PC-9 (cell line): ENCODE data around the gene CTNNA1. TPM values are rescaled to one million over a fixed set of nuclear protein-coding genes. Genes with fewer than 3 reads are reported as not detected.

ENCODE experiments used
- BruUV-seq: library from RNA; stranded (reverse); fragments of 400-500 nt; replicated peaks from 2 replicates; lab custom pipeline; 2021; lab: Mats Ljungman, UMichigan
- CTCF ChIA-PET: fragments of 300-600 bp; sonication (Branson Sonifier 250); formaldehyde crosslinking; loops from one replicate; lab custom pipeline; 2022; ENCODE audit warnings: antibody characterized with exemption; lab: Charles Lee
- POLR2A ChIA-PET: fragments of 300-600 bp; sonication (Branson Sonifier 250); formaldehyde crosslinking; loops from one replicate; lab custom pipeline; 2022; ENCODE audit warnings: antibody characterized with exemption; ENCODE audit not compliant: unreplicated experiment; lab: Charles Lee
- DNase-seq, 2 experiments: peaks; one replicate each; pipeline versions ENCODE4 v3.0.0 to v3.0.0-alpha.2; 2015 to 2022; ENCODE audit warnings: mixed read lengths in 1 of 2
- H2AFZ ChIP-seq: fragments of 200-600 bp; sonication (generic); 2 replicates; pipeline ENCODE4 v1.8.1; 2017; ENCODE audit warnings: antibody characterized with exemption
- H3F3A ChIP-seq: fragments of 200-600 bp; sonication (generic); 2 replicates; pipeline ENCODE4 v1.8.1; 2017; ENCODE audit warnings: antibody characterized with exemption, mild to moderate bottlenecking, low read depth; ENCODE audit not compliant: insufficient read depth
- H3K27ac ChIP-seq: fragments of 200-600 bp; sonication (generic); 2 replicates; pipeline ENCODE4 v1.6.1; 2016; ENCODE audit warnings: mixed run types
- H3K27me3 ChIP-seq: fragments of 200-600 bp; sonication (generic); 2 replicates; pipeline ENCODE4 v1.6.1; 2016; ENCODE audit warnings: low read depth, mixed run types; ENCODE audit not compliant: insufficient read depth
- H3K36me3 ChIP-seq: fragments of 200-600 bp; sonication (generic); 2 replicates; pipeline ENCODE4 v1.6.1; 2016; ENCODE audit warnings: low read depth, mixed run types
- H3K4me1 ChIP-seq: fragments of 200-600 bp; sonication (generic); replicated peaks from 2 replicates; pipeline ENCODE4 v1.6.1; 2016; ENCODE audit warnings: mixed run types; ENCODE audit not compliant: insufficient read depth
- H3K4me2 ChIP-seq: fragments of 200-600 bp; sonication (generic); 2 replicates; pipeline ENCODE4 v1.6.1; 2017; ENCODE audit warnings: mixed run types
- H3K4me3 ChIP-seq: fragments of 200-600 bp; sonication (generic); 2 replicates; pipeline ENCODE4 v1.6.1; 2016; ENCODE audit warnings: mixed run types
- H3K79me2 ChIP-seq: fragments of 200-600 bp; sonication (generic); 2 replicates; pipeline ENCODE4 v1.6.1; 2017; ENCODE audit warnings: low read depth, mixed run types
- H3K9me2 ChIP-seq: fragments of 200-600 bp; sonication (generic); 2 replicates; pipeline ENCODE4 v1.8.1; 2017; ENCODE audit warnings: mild to moderate bottlenecking; ENCODE audit not compliant: insufficient read depth
- H3K9me3 ChIP-seq: fragments of 200-600 bp; sonication (generic); 2 replicates; pipeline ENCODE4 v1.8.1; 2016; ENCODE audit warnings: low read depth; ENCODE audit not compliant: insufficient read depth
- H4K20me1 ChIP-seq: fragments of 200-600 bp; sonication (generic); 2 replicates; pipeline ENCODE4 v1.8.1; 2017; ENCODE audit not compliant: insufficient read depth
- EZH2 ChIP-seq: fragments of 200-600 bp; sonication (generic); IDR thresholded peaks from 2 replicates; pipeline ENCODE4 v1.8.0; 2017; ENCODE audit warnings: antibody characterized with exemption, low read depth
- intact Hi-C: fragments of 100-400 bp; cut with micrococcal nuclease; formaldehyde crosslinking; loops from one replicate; pipeline ENCODE4 v1.10.0; 2022; ENCODE audit not compliant: unreplicated experiment
- total RNA-seq: library from RNA; stranded (reverse); gene quantifications from 2 replicates; pipeline ENCODE4 v1.2.3, GENCODE V29; 2021
- TF ChIP-seq, protein P1 (sequence below): fragments of 200-600 bp; sonication (generic); conservative IDR thresholded peaks from 2 replicates; pipeline ENCODE4 v1.6.1; 2017; ENCODE audit warnings: mixed run types, antibody characterized with exemption, mild to moderate bottlenecking, moderate library complexity

The CTNNA1 gene
- total RNA-seq, 1 experiment from 2014 or later, result 91.7 TPM

DNA sequence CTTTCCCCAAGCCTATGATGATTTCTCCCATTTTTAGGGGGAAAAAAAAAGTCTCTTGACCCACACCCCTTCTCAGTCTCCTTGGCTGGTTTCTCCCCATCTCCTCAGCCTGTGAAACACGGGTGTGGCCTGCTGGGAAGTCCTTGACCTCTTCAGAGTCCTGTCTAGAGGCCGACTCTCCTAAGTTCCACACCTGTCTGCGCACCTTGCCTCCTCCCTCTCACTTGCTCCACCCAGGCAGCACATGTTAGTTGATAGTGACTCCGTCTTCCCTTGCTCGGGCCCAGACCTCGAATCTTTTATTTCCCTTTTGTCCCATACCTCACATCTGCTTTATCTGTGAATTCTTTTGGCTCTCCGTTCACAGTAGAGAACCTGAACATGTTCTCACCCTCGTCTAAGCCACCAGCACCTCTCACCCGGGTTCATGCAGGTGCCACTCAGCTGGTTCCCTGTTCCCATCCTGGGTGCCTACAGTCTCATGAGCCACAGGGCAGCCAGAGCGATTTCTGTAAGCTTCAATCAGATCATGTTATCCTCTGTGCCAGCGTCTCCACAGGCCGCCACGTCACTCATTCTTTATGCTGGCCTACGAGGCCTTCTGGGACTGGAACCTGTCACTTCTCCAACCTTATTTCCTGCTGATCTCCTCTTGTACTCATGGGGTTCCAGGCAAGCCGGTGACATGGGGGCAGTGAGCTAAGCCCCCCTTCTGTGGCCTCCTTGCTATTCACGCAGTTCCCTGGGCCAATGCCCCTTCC, 173.6 kb downstream of the CTNNA1 start:
- no TSS peak for BruUV-seq
- no peak for DNase-seq
- Histone ChIP-seq H3K79me2 (no peaks in the 10 kb centered on the region), H3F3A (peaks cover 27% of the 10 kb centered on the region; the same call in 1 of the 2 replicates), H2AFZ (no peak overlapping the region), H3K4me1 (no peaks in the 10 kb centered on the region), H3K9me2 (no peaks in the 10 kb centered on the region), H4K20me1 (peaks cover 34% of the 10 kb centered on the region), H3K4me3 (no peak overlapping the region), H3K36me3 (peaks cover 42% of the 10 kb centered on the region), H3K9me3 (no peaks in the 10 kb centered on the region), H3K27me3 (no peaks in the 10 kb centered on the region), H3K27ac (no peak overlapping the region), H3K4me2 (no peak overlapping the region)
- intact Hi-C loops, result no loop called here
- ChIA-PET POLR2A (no interaction called here), CTCF (no interaction called here)
- TF ChIP-seq, protein P1, sequence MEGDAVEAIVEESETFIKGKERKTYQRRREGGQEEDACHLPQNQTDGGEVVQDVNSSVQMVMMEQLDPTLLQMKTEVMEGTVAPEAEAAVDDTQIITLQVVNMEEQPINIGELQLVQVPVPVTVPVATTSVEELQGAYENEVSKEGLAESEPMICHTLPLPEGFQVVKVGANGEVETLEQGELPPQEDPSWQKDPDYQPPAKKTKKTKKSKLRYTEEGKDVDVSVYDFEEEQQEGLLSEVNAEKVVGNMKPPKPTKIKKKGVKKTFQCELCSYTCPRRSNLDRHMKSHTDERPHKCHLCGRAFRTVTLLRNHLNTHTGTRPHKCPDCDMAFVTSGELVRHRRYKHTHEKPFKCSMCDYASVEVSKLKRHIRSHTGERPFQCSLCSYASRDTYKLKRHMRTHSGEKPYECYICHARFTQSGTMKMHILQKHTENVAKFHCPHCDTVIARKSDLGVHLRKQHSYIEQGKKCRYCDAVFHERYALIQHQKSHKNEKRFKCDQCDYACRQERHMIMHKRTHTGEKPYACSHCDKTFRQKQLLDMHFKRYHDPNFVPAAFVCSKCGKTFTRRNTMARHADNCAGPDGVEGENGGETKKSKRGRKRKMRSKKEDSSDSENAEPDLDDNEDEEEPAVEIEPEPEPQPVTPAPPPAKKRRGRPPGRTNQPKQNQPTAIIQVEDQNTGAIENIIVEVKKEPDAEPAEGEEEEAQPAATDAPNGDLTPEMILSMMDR, result no peak
- no peak for TF ChIP-seq EZH2

DNA sequence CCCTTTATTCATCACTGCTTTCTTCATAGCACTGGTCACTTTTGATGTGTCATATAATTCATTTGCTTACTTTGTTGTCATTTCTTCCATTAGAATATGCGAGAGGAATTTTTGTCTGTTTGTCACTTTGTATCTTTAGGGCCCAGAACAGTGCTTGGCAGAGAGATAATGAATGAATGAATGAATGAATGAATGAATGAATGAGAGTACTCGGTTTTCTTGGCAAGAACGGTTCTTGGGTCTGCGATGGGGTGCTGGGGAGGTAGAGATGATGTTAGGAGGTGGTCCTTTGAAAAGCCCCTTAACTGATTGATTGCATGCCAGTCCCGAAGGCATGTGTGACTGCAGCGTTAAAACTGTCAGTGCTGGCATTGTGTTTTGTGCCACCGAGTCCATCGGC, 174.3 kb downstream of the CTNNA1 start:
- no peaks in the 10 kb centered on the region for H3K27me3 ChIP-seq
- H3K36me3 ChIP-seq, result peaks cover 46% of the 10 kb centered on the region
- no peak overlapping the region for H2AFZ ChIP-seq
- no peak overlapping the region for H3K4me3 ChIP-seq
- no peak for DNase-seq
- ChIA-PET CTCF (no interaction called here), POLR2A (no interaction called here)
- H3K4me2 ChIP-seq, result no peak overlapping the region
- TF ChIP-seq, protein P1, result no peak
- no peak for TF ChIP-seq EZH2
- H3K4me1 ChIP-seq, result no peaks in the 10 kb centered on the region
- no peaks in the 10 kb centered on the region for H3K9me3 ChIP-seq
- intact Hi-C loops, result no loop called here
- H3K27ac ChIP-seq, result no peak overlapping the region
- peaks cover 32% of the 10 kb centered on the region; the same call in 1 of the 2 replicates for H3F3A ChIP-seq
- no peaks in the 10 kb centered on the region for H3K9me2 ChIP-seq
- no peaks in the 10 kb centered on the region for H3K79me2 ChIP-seq
- peaks cover 34% of the 10 kb centered on the region for H4K20me1 ChIP-seq
- no TSS peak for BruUV-seq

DNA sequence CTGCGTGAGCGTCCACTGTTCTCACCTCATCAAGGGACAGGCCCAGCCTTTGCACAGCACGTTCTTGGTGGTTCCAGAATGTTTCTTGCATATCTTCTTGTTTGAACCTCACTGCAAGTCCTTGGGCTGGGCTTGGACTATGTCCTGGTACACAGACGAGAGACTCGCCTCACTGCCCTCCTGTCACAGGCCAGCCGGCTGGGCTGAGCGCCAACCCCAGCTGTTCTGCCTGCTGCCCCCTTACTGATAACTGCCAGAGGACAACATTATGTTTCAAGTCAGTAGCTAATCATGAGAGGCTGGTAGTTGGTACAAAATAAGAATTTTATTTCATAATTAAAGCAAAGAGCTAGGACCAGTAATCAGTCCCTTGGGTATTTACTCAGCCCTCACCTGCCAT, 174.8 kb downstream of the CTNNA1 start:
- CTCF ChIA-PET, result no interaction called here
- Histone ChIP-seq H2AFZ (no peak overlapping the region), H3K4me3 (no peak overlapping the region), H3K4me1 (no peaks in the 10 kb centered on the region), H3K27me3 (no peaks in the 10 kb centered on the region), H3K9me2 (no peaks in the 10 kb centered on the region), H4K20me1 (peaks cover 33% of the 10 kb centered on the region), H3K36me3 (peaks cover 50% of the 10 kb centered on the region), H3F3A (peaks cover 32% of the 10 kb centered on the region; the same call in 1 of the 2 replicates), H3K9me3 (no peaks in the 10 kb centered on the region), H3K27ac (no peak overlapping the region), H3K79me2 (no peaks in the 10 kb centered on the region), H3K4me2 (no peak overlapping the region)
- no peak for TF ChIP-seq EZH2
- TF ChIP-seq, protein P1, result no peak
- no peak for DNase-seq
- intact Hi-C loops, result no loop called here
- no TSS peak for BruUV-seq
- POLR2A ChIA-PET, result no interaction called here
